ENCODE measurements around the gene ADCY3.

ADCY3 gene

GRCh38 chr2:24903161-24904103 is 16.6 kb downstream of the ADCY3 start:
- no peak for DNase-seq (ENCODE audit: low spot score)

- no peak for DNase-seq (ENCODE audit: low spot score)
These were observed 20.6 kb downstream of the ADCY3 start for GRCh38 chr2:24899361-24899910.

- no peak for DNase-seq (ENCODE audit: low spot score)
These were observed 21.6 kb downstream of the ADCY3 start for GRCh38 chr2:24898122-24899109.

- no peak for DNase-seq (ENCODE audit: low spot score)
These were observed 25.3 kb downstream of the ADCY3 start for GRCh38 chr2:24894750-24895149.

GRCh38 chr2:24893934-24894333 is 26.1 kb downstream of the ADCY3 start:
- DNase-seq (ENCODE audit: low spot score): no peak

- DNase-seq (ENCODE audit: low spot score): no peak
These were observed 27.1 kb downstream of the ADCY3 start for GRCh38 chr2:24892928-24893327.

- no peak for DNase-seq (ENCODE audit: low spot score)
These were observed 28.8 kb downstream of the ADCY3 start for GRCh38 chr2:24891201-24891600.

- DNase-seq (ENCODE audit: low spot score): no peak
These were observed 30.8 kb downstream of the ADCY3 start for GRCh38 chr2:24889221-24889620.

GRCh38 chr2:24888177-24888576 is 31.9 kb downstream of the ADCY3 start:
- no peak for DNase-seq (ENCODE audit: low spot score)

GRCh38 chr2:24887307-24887874 is 32.6 kb downstream of the ADCY3 start:
- DNase-seq (ENCODE audit: low spot score): no peak

- no peak for DNase-seq (ENCODE audit: low spot score)
These were observed 33.2 kb downstream of the ADCY3 start for GRCh38 chr2:24886691-24887304.

GRCh38 chr2:24886126-24886501 is 33.9 kb downstream of the ADCY3 start:
- DNase-seq (ENCODE audit: low spot score): no peak

GRCh38 chr2:24885221-24886125 is 34.6 kb downstream of the ADCY3 start:
- DNase-seq (ENCODE audit: low spot score): no peak

GRCh38 chr2:24883946-24884345 is 36.1 kb downstream of the ADCY3 start:
- DNase-seq (ENCODE audit: low spot score): no peak

GRCh38 chr2:24881623-24882022 is 38.4 kb downstream of the ADCY3 start:
- DNase-seq (ENCODE audit: low spot score): no peak

- DNase-seq (ENCODE audit: low spot score): no peak
These were observed 38.9 kb downstream of the ADCY3 start for GRCh38 chr2:24881158-24881557.

GRCh38 chr2:24878341-24878740 is 41.7 kb downstream of the ADCY3 start:
- DNase-seq (ENCODE audit: low spot score): no peak

- DNase-seq (ENCODE audit: low spot score): no peak
These were observed 42.4 kb downstream of the ADCY3 start for GRCh38 chr2:24877646-24878045.

GRCh38 chr2:24877067-24877466 is 43.0 kb downstream of the ADCY3 start:
- DNase-seq (ENCODE audit: low spot score): no peak

GRCh38 chr2:24875901-24876300 is 44.1 kb downstream of the ADCY3 start:
- no peak for DNase-seq (ENCODE audit: low spot score)

- DNase-seq (ENCODE audit: low spot score): no peak
These were observed 44.8 kb downstream of the ADCY3 start for GRCh38 chr2:24875272-24875671.

Measured in hematopoietic multipotent progenitor cell treated with erythropoietin and hydrocortisone succinate and interleukin-3 and kit ligand, for 15 days (in vitro differentiated cells).